GM19455 (cell line): ENCODE results near the gene AP2A1.

Source experiments
- ATAC-seq: cut with Tn5 transposase; IDR thresholded peaks from one replicate; pipeline ENCODE4 v1.9.1; 2021; ENCODE audit not compliant: unreplicated experiment

The AP2A1 gene

DNA sequence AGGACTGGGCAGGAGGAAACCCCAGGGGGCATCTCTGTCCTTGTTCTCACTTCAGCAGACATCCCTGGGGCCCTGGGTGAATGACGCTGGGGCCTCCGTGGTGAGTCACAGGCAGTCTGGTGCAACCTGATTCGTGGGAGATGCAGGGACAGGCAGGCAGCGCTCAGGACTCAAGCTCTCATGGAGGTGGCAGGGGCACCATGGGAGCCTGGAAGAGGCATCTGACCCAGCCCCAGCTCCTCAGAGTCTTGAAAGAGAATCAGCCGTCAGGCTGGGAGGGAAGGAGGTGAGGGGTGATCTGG, 70.2 kb downstream of the AP2A1 start:
- ATAC-seq = no peak

- ATAC-seq = no peak
Measured at GRCh38 chr19:49837425-49837824, 70.6 kb downstream of the AP2A1 start.

DNA sequence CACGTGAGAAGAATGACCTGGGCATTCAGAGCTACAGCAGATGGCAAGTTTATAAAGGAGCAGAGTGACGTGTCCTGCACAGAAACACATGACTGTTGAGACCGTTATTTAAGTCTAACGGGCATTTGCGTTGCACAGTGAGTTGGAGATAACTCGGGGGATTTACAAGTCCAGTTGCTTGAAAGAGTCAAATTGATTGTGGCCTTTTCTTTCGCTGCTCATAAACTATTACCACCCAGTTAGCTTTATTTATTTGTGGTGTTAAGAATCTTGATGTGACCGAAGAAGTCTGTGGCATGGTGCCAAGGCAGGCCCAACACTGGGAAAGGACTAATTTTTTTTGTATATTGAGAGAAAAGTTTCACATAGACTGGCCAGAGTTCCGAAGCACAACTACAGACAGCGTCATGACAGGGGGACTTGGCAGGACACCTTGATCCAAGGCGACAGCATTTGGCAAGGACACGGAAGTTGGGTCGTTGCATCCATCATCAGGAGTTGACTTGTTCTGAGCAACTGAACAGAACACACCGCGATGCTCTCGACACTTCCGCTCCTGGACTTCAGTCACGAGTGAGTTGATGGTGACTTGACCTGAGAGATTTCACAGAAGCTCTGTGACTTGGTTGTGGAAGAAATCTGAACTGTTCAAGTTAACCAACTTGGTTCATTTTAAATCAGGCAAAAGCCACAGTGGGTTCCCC, 72.2 kb downstream of the AP2A1 start:
- ATAC-seq = no peak

DNA sequence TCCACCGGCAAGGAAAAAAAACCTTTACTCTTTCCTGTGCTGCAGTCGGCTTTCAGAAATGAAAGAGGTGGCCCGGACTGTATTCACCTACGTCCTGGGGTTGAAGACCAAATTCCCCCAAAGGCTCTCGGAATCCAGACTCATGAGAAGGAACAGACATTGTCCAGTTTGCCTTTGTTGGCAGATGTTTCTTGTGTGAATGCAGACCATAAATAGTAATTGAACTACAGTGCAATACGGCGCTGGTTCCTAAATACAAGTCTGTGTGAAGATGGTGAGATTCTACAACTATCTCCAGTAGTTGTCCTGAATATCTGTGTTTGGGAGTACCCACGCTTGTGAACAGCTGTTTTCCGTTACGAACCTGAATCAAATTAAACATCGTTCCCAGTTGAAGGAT, 72.9 kb downstream of the AP2A1 start:
- no peak for ATAC-seq

DNA sequence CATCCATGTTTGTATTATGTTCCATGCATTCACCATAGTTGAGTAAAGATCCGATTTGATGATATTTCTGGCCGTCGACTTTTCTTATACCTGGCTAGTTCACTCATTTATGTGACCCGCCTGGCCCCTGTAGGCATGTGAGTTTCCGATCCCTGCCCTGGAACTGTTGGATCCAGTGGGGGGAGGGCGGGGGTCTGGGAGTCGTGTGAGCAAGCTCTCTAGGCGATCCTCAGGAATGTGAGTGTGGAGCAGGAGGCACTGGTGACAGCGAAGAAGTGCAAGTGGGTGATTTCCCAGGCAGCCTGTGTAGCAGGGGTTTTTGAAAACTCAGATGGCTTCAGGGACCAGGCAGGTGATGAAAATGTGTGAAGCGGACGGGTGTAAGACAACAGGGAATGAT, 73.5 kb downstream of the AP2A1 start:
- no peak for ATAC-seq

DNA sequence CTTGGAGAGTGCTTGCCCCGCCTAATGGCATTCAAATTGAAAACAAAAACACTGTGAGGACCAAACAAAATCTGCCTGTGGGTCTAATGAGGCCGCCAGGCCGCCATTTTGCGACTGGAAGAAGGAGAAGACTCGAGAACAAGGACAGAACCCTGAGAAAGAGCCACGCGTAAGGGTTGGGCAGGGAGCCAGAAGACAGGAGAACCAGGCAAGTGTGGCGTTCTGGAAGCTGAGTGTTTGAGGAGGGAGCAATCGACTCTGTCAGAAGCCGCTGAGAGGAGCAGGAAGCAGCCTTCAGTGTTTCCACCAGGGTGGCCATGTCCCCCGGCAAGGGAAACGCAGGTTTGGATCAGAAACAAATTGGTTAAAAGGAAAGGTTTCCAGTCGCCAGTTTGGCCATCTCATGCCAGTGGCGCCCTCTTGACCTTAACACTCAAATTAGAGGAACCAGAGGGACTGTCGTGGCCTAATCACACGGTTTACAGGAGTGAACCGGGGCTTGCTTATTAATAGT, 74.0 kb downstream of the AP2A1 start:
- ATAC-seq = no peak

DNA sequence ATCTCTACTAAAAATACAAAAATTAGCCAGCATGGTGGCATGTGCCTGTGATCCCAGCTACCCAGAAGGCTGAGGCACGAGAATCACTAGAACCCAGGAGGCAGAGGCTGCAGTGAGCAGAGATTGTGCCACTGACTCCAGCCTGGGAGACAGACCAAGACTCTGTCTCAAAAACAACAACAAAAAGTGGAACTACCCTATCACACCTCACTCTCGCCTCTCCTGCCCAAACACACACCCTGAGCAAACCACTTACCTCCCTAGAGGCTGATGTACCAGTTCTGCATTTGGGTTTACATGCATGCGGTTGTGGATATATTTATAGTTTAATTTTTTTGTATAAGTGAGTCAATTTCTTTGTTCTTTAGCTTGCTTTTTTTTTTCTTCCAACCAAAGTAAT, 76.5 kb downstream of the AP2A1 start:
- ATAC-seq = no peak

DNA sequence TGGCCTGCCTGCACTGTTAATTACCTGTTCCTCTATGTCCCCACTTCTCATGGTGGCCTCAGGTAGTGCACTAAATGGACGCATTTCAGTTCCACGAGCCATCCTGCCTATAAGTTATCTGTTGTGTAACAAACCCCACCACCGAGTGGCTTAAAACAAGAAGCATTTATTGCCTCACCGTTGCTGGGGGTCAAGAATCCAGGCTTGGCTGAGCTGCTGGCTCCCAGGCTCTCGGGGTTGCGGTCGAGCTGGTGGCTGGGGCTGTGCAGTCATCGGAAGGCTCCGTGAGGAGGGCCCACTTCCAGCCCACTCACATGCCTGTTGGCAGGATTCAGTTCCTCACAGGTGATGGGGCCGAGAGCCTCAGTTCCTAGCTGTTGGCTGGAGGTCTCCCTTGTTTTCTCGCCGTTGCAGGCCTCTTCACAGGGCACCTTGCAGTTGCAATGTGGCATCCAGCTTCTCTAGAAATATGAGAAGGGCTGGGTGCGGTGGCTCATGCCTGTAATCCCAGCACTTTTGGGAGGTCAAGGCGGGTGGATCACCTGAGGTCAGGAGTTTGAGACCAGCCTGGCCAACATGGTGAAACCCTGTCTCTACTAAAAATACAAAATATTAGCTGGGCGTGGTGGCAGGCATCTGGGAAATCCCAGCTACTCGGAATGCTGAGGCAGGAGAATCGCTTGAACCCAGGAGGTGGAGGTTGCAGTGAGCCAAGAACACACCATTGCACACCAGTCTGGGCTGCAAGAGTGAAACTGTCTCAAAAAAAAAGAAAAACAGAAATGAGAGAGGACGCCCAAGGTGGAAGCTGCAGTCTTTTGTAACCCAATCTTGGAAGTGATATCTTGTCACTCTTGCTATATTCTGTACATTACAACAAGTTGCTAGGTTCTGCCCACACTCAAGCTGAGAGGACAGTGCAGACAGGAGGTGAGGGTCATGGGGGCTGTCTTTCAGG, 77.6 kb downstream of the AP2A1 start:
- ATAC-seq = no peak

- ATAC-seq = no peak
Measured at GRCh38 chr19:49845414-49845813, 78.6 kb downstream of the AP2A1 start.

GRCh38 chr19:49846408-49846807, 79.6 kb downstream of the AP2A1 start:
- no peak for ATAC-seq

DNA sequence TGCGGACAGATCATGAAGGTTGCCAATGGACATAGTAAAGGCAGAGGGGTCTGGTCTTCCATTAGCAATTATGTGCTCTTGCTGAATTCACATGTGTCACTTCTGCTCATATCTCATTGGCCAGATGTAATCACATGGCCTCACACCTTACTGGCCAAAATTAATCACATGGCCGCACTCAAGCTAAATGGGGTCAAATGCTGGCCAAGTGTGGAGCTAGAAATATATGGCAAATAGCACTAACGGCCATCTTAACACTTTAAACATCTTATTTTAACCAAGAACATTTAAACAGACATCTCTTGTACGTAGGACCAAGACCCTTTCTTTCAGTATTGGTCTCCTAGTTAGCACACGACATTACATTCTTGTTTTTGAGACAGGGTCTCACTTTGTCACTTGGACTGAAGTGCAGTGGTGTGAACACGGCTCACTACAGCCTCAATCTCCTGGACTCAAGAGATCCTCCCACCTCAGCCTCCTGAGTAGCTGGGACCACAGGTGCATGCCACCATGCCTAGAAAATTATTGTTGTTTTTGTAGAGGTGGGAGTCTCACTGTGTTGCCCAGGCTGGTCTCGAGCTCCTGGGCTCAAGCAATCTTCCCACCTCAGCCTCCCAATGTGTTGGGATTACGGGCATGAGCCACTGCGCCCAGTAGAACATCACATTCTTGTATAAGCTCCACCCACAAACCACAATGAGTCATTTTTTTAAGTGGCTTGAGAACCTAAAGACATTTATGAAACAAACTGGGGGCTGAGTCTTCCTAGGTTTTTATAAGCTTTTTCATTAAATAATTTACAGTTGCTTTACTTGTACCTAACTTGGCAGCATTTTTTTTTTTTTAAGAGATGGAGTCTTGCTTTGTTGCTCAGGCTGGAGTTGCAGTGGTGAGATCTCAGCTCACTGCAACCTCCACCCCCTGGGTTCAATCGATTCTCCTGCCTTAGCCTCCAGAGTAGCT, 81.2 kb downstream of the AP2A1 start:
- ATAC-seq = no peak

DNA sequence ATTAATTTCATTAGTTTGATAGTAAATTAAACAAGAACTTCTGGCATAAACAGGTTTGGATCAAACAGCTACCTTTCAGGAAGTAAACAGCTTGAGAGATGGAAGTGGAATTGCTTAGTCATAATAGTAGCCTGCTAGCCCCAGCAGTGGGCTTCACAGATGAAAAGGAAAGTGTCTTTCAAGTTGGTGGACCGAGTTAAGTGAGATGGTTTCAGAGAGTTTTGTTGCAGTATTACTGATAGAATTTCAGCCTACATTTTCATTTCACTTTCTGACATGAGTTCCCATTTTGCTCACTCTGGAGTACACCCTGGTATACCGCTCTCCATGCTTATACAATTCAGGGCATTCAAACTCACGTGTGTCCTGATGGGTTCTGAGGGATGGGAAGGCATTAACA, 82.1 kb downstream of the AP2A1 start:
- ATAC-seq = no peak

DNA sequence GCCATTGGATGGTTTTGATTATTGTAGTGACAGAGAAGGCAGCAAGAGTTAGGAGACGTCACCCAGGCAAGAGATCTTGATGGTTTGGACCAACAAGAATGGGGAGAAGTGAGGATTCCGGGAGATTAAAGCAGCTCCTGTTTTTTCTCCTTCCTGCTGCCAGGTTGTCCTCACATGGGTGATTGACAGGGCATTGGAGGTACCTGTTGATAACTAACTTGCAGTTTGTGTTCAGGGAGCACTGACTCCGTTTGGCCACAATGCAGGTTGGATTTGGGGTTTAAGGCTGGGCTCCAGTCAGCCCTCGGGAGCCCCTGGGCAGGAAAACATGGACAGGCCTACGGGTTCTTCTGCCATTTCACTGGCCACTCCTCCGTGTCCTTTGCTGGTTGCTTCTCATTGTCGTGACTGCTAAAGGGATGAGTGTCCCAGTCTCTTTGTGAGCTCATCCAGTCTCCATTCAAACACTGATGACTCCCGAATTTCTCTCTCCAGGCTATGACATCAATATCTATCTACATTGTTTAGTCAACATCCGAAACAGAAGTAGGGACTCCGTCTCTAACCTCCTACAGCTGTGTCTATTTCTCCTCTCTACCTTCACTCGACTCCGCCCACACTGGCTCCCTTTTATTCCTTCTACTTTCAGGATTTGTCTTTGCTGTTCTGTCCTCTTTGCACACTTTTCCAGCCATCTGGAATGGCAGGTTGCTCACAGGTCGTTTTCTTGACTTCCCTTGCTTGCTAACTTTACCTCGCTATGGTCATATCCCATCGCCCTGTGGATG, 82.8 kb downstream of the AP2A1 start:
- no peak for ATAC-seq

GRCh38 chr19:49850221-49850486, 83.4 kb downstream of the AP2A1 start:
- ATAC-seq = peak; percentile 8

- ATAC-seq = peak; percentile 70
Measured at GRCh38 chr19:49850487-49851342, 83.9 kb downstream of the AP2A1 start, which contains the start of gene PTOV1. Gene PTOV1, plus strand, starts transcription at chr19:49851159.

GRCh38 chr19:49851456-49852259, 84.9 kb downstream of the AP2A1 start:
- ATAC-seq = peak; percentile 4

- no peak for ATAC-seq
Measured at GRCh38 chr19:49852631-49853126, 85.9 kb downstream of the AP2A1 start.

DNA sequence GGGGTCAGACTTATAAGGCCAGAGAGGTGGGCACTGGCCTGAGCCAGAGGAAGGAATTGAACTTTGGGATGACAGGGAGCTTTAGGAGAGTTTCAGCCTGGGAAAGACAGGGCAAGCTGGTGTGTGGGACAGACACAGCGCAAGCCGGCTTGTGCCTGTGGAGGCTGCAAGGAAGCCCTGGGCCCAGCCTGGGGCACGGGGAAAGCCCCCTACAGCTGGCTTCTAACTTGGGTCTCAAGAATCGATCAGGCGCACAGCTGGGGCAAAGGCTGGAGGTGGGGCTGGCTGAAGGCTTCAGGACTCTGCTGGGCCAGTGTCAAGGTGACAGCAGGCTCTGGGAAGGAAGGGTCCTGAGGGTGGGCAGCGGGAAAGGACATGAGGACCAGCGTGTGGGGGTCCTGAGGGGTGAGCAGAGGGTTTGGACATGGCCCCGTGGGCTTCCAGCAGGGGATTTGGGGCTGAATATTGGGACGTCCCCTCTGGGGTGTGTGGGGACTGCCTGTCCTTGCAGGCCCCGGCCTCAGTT, 87.1 kb downstream of the AP2A1 start:
- ATAC-seq = no peak
